K562 (cell line): Measurements from ENCODE around the gene CDKN2B. TPM values are rescaled to one million over a fixed set of nuclear protein-coding genes. Genes with fewer than 3 reads are reported as not detected.

Experiments used
- RERE ChIP-seq: sonication (generic); formaldehyde crosslinking; IDR thresholded peaks from 2 replicates; pipeline ENCODE4 v1.8.0; 2023; ENCODE audit warnings: missing genetic modification reagents, mild to moderate bottlenecking, borderline replicate concordance
- polyA plus RNA-seq, 8 experiments: library from polyadenylated mRNA; depleted of rRNA in 4 of 8; stranded (reverse) in 5 of 8; unstranded in 3 of 8; fragments of >200 nt; fragmentation: Nextera tagmentation in 2 of 8; fragmentation: Illumina TruSeq in 1 of 8; extraction: Ambion mirVana in 2 of 8; extraction: Trizol in 1 of 8; gene quantifications; 2 replicates each; pipeline versions ENCODE4 v1.2.1 to v1.2.3, GENCODE V29; 2011 to 2014; ENCODE audit warnings: inconsistent platforms in 1 of 8, missing spikeins in 1 of 8
- total RNA-seq, 7 experiments: library from RNA; depleted of rRNA in 6 of 7; stranded (reverse); fragments of >200 nt in 6 of 7; fragmentation: Illumina TruSeq in 2 of 7; extraction: Trizol in 2 of 7; gene quantifications; 2 replicates each; pipeline versions ENCODE4 v1.2.1 to v1.2.3, GENCODE V29; 2011 to 2021; ENCODE audit warnings: low replicate concordance in 1 of 7

The CDKN2B gene
- total and polyA plus RNA-seq, 9 of the 15 experiments (the other 6 are each of a cell fraction or from before 2014, with no cell fraction given), result not detected

DNA sequence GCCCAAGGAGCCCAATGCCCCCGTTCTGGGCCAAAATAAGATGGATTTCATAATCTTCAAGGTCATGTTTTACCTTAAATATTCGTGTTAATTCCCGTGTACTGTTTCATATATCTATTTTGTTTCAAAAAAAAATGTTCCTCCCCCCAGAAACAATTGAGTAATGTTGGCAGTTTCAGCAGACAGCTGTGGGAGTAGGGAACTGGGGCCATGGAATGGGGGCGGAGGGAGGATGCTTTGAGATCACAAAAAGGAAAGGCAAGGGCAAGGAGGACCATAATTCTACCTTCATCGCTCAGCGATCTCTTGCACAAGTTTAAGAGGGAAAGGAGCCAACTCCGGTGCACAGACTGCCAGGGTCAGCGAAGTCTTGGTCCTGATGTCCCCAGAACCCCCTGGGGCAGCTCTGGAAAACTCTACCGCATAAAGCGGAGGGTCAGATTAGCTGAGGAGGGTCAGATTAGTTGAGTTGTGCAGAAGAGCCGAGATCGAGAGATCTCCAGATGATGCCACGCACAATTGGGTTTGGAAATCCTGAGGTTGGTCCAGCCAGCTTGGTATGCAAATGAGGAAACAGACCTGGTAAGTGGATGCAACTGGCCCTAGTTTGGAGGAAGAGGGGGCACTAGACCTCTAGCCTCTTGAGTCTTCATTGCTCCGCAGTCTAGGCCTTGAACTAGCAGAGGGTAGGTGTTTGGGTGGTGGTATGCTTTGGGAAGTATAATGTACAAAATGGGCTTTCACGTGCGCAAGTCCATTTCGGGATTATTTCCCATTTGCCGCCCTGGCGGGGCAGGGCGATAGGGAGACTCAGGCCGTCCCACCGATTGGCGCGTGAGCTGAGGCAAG lies 38.9 kb downstream of the CDKN2B start (continued):
- TF ChIP-seq RERE (CRISPR knock-in tag), result no peak
- TF ChIP-seq, all 486 proteins: peak for 0
